CD4-positive, alpha-beta T cell treated with Interferon alpha-2 for 1 hour (primary cell): ENCODE measurements around the gene PARVB.

Experiments
- DNase-seq, 2 donors: peaks; one replicate each; pipeline ENCODE4 v3.0.0-alpha.2; 2020 to 2022

Gene PARVB

GRCh38 chr22:44186121-44186510 lies 162.0 kb downstream of the PARVB start:
- no peak for DNase-seq

- DNase-seq: no peak
Observed at GRCh38 chr22:44186737-44187136, 162.6 kb downstream of the PARVB start.

- DNase-seq: no peak
Observed at GRCh38 chr22:44187652-44188230, 163.6 kb downstream of the PARVB start.

- no peak for DNase-seq
Observed at GRCh38 chr22:44188316-44188715, 164.2 kb downstream of the PARVB start.

GRCh38 chr22:44188986-44189630 lies 165.0 kb downstream of the PARVB start:
- DNase-seq: no peak

GRCh38 chr22:44190381-44190976 lies 166.4 kb downstream of the PARVB start:
- no peak for DNase-seq

GRCh38 chr22:44191036-44191454 lies 166.9 kb downstream of the PARVB start:
- DNase-seq: peak; percentile 39 to 51

- DNase-seq: peak; percentile 59 to 66
Observed at GRCh38 chr22:44192098-44192815, 168.2 kb downstream of the PARVB start.

GRCh38 chr22:44192816-44193534 lies 168.9 kb downstream of the PARVB start:
- no peak for DNase-seq

- DNase-seq: peak in 1 of 2 donors; percentile 22
Observed at GRCh38 chr22:44193535-44193891, 169.4 kb downstream of the PARVB start.

GRCh38 chr22:44194569-44194968 lies 170.5 kb downstream of the PARVB start:
- no peak for DNase-seq

- no peak for DNase-seq
Observed at GRCh38 chr22:44195189-44195871, 171.2 kb downstream of the PARVB start.

GRCh38 chr22:44196241-44196640 lies 172.1 kb downstream of the PARVB start:
- DNase-seq: no peak

- no peak for DNase-seq
Observed at GRCh38 chr22:44196731-44197131, 172.6 kb downstream of the PARVB start.

- DNase-seq: no peak
Observed at GRCh38 chr22:44197271-44197670, 173.2 kb downstream of the PARVB start.

GRCh38 chr22:44199164-44199563 lies 175.1 kb downstream of the PARVB start:
- no peak for DNase-seq

GRCh38 chr22:44199866-44200265 lies 175.8 kb downstream of the PARVB start:
- no peak for DNase-seq

GRCh38 chr22:44200451-44200850 lies 176.3 kb downstream of the PARVB start:
- no peak for DNase-seq

GRCh38 chr22:44200855-44201550 lies 176.9 kb downstream of the PARVB start:
- no peak for DNase-seq

- DNase-seq: no peak
Observed at GRCh38 chr22:44201665-44202064, 177.6 kb downstream of the PARVB start.

GRCh38 chr22:44202261-44202789 lies 178.2 kb downstream of the PARVB start:
- DNase-seq: no peak

- no peak for DNase-seq
Observed at GRCh38 chr22:44203203-44203602, 179.1 kb downstream of the PARVB start.
